Trophoblast cell (in vitro differentiated cells and primary cell): ENCODE results near the gene RPL15.
A peak's percentile ranks its signal among the peaks of the same experiment; 100 is the strongest.

Source experiments
- DNase-seq, 2 donors: peaks; one replicate each; pipeline ENCODE4 v3.0.0-alpha.2; 2016
- H2AFZ ChIP-seq: 2 replicates; pipeline ENCODE4 v1.6.1; 2013; ENCODE audit warnings: low read length, moderate library complexity, mild to moderate bottlenecking; ENCODE audit not compliant: insufficient read depth, poor library complexity
- H2AK5ac ChIP-seq: 2 replicates; pipeline ENCODE4 v1.6.1; 2013; ENCODE audit warnings: mild to moderate bottlenecking, low read length
- H2BK120ac ChIP-seq: 2 replicates; pipeline ENCODE4 v1.6.1; 2013; ENCODE audit warnings: low read length, mild to moderate bottlenecking, moderate library complexity; ENCODE audit not compliant: insufficient read depth, poor library complexity
- H2BK12ac ChIP-seq: 2 replicates; pipeline ENCODE4 v1.6.1; 2013; ENCODE audit warnings: mild to moderate bottlenecking, low read length, moderate library complexity
- H2BK5ac ChIP-seq: 2 replicates; pipeline ENCODE4 v1.6.1; 2013; ENCODE audit warnings: low read length, low read depth, moderate library complexity, mild to moderate bottlenecking; ENCODE audit not compliant: poor library complexity
- H3K14ac ChIP-seq: 2 replicates; pipeline ENCODE4 v1.6.1; 2013; ENCODE audit warnings: mild to moderate bottlenecking, low read length
- H3K18ac ChIP-seq: 2 replicates; pipeline ENCODE4 v1.6.1; 2013; ENCODE audit warnings: mild to moderate bottlenecking, low read length
- H3K23ac ChIP-seq: 2 replicates; pipeline ENCODE4 v1.6.1; 2013; ENCODE audit warnings: low read length
- H3K27ac ChIP-seq: 2 replicates; pipeline ENCODE4 v1.5.1; 2013; ENCODE audit warnings: low read depth, mild to moderate bottlenecking, inconsistent platforms, low read length, moderate library complexity
- H3K27me3 ChIP-seq: 2 replicates; pipeline ENCODE4 v1.6.1; 2013; ENCODE audit warnings: inconsistent platforms, mild to moderate bottlenecking, low read length, moderate library complexity; ENCODE audit not compliant: insufficient read depth
- H3K36me3 ChIP-seq, 2 experiments: 1 replicate in 1 of 2; 2 replicates in 1 of 2; pipeline ENCODE4 v1.6.1; 2013; ENCODE audit warnings: low read length in 2 of 2, mild to moderate bottlenecking in 2 of 2, moderate library complexity in 1 of 2; ENCODE audit not compliant: insufficient read depth in 2 of 2, control insufficient read depth in 1 of 2
- H3K4ac ChIP-seq: 2 replicates; pipeline ENCODE4 v1.6.1; 2013; ENCODE audit warnings: low read depth, mild to moderate bottlenecking, low read length, moderate library complexity
- H3K4me1 ChIP-seq, 2 experiments: 1 replicate in 1 of 2; 2 replicates in 1 of 2; pipeline ENCODE4 v1.6.1; 2013; ENCODE audit warnings: low read length in 2 of 2, mild to moderate bottlenecking in 2 of 2, moderate library complexity in 1 of 2; ENCODE audit not compliant: insufficient read depth in 2 of 2, control insufficient read depth in 1 of 2
- H3K4me2 ChIP-seq: 2 replicates; pipeline ENCODE4 v1.6.1; 2013; ENCODE audit warnings: inconsistent platforms, mild to moderate bottlenecking, low read length, moderate library complexity
- H3K4me3 ChIP-seq: 2 replicates; pipeline ENCODE4 v1.5.1; 2013; ENCODE audit warnings: mild to moderate bottlenecking, low read depth, low read length, inconsistent platforms
- H3K79me1 ChIP-seq: one replicate; pipeline ENCODE4 v1.6.1; 2013; ENCODE audit warnings: low read length
- H3K79me2 ChIP-seq: 2 replicates; pipeline ENCODE4 v1.6.1; 2013; ENCODE audit warnings: low read length, mild to moderate bottlenecking; ENCODE audit not compliant: control insufficient read depth, insufficient read depth, poor library complexity
- H3K9ac ChIP-seq: 2 replicates; pipeline ENCODE4 v1.6.1; 2013; ENCODE audit warnings: mild to moderate bottlenecking, low read length
- H3K9me3 ChIP-seq: 2 replicates; pipeline ENCODE4 v1.6.1; 2013; ENCODE audit warnings: low read depth, mild to moderate bottlenecking, control low read depth, inconsistent platforms, low read length; ENCODE audit not compliant: insufficient read depth
- H4K12ac ChIP-seq: 2 replicates; pipeline ENCODE4 v1.6.1; 2013; ENCODE audit warnings: low read depth, mild to moderate bottlenecking, low read length, moderate library complexity
- H4K8ac ChIP-seq: 2 replicates; pipeline ENCODE4 v1.6.1; 2013; ENCODE audit warnings: low read depth, mild to moderate bottlenecking, low read length, moderate library complexity
- H4K91ac ChIP-seq: one replicate; pipeline ENCODE4 v1.6.1; 2013; ENCODE audit warnings: low read depth, mild to moderate bottlenecking, low read length, moderate library complexity
- WGBS: extraction: QIAGEN DNeasy Blood & Tissue Kit; methylation state at CpG from one replicate; pipeline ENCODE4 v1.1.7; 2013; ENCODE audit warnings: missing lambda C conversion rate; ENCODE audit not compliant: insufficient read length, insufficient coverage; ENCODE audit errors: extremely low coverage; 5-methylcytosine and 5-hydroxymethylcytosine counted together

The RPL15 gene

DNA sequence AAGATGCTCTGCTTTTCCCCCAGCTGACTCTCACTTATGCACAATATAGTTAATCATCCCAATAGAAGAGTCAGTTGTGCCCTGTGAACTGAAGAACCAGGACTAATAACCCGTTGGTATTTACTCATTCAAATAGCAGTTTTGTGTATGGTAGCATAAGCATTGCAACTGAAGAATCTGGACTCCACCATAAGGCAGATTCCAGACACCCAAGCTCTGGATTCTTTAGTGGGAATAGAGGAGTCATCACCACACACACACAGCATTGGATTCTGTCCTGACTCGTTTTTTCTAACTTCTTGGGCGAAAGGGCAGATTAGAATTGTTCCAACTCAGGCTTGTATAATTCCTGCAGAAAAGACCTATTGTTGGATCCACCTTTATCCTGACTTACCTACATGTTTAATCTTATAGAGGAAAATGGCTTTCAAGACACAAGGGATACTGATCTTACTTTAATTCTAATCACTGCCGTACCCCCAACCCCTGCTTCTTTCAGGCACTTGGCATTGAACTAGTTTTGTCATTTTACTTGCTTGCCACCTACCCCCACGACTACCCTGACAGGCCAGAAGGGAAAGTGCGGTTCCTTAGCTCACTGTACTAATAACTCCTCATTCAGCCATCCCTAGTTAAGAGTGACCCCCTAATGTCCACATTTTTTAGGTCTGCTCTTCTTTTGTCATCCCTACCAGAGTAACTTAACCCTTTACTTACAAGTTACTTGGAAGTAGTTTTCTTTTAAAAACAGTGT is 42.4 kb upstream of the RPL15 start:
- no peaks in the 10 kb centered on the region for H3K79me2 ChIP-seq
- no peak overlapping the region for H3K23ac ChIP-seq

DNA sequence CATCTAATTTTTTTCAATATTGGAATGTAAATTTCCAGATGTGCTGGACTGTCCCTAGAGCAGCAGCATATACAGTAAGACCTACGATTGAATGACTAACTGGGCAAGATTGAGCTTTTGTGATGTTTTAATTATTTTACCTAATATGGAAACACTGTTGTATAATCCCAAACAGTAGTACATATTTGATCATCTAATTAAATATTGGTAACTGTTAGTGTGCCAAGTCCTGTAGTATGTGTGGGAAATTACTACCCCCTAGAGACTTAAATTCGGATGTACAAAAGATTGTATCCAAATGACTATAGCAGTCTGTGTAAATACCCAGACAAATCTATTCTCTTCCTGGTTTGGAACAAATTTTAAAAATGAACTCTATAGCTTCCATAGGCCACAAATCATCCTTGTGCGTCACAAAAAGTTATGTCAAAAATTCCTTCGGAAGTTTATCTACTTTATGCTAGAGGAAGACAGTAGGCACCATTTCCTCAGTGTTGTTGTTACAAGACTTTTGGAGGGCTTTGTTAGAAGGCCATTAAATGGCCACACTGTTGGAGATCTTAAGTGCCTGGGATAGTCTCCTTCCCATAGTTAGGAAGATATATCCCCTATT is 41.7 kb upstream of the RPL15 start:
- Histone ChIP-seq H4K12ac (no peak overlapping the region), H2BK120ac (no peak overlapping the region), H4K8ac (no peak overlapping the region), H3K14ac (no peak overlapping the region), H2BK12ac (no peak overlapping the region), H3K18ac (no peak overlapping the region), H3K79me1 (no peaks in the 10 kb centered on the region), H2AFZ (no peak overlapping the region), H3K4me1 (peaks cover 0 to 6% of the 10 kb centered on the region in 2 experiments), H3K9ac (no peak overlapping the region), H2BK5ac (no peak overlapping the region), H2AK5ac (no peak overlapping the region), H3K27me3 (no peaks in the 10 kb centered on the region), H3K27ac (no peak overlapping the region), H3K36me3 (peaks cover 2% of the 10 kb centered on the region in 2 experiments), H3K4me2 (no peak overlapping the region), H4K91ac (no peak overlapping the region), H3K23ac (no peak overlapping the region), H3K9me3 (no peaks in the 10 kb centered on the region), H3K4ac (no peak overlapping the region), H3K79me2 (no peaks in the 10 kb centered on the region), H3K4me3 (no peak overlapping the region)
- peak; percentile 18 to 84 for DNase-seq
- no CpG with 5 or more reads among the region's 4 CpGs for WGBS

More for the DNA sequence above, 42.4 kb upstream of the RPL15 start:
- peaks cover 0 to 6% of the 10 kb centered on the region in 2 experiments for H3K4me1 ChIP-seq
- H3K27ac ChIP-seq: no peak overlapping the region
- H3K4me2 ChIP-seq: no peak overlapping the region
- no peak overlapping the region for H3K4me3 ChIP-seq
- WGBS: no CpG with 5 or more reads among the region's 6 CpGs
- no peak overlapping the region for H4K12ac ChIP-seq
- H2AFZ ChIP-seq: no peak overlapping the region
- H4K91ac ChIP-seq: no peak overlapping the region
- peaks cover 1 to 2% of the 10 kb centered on the region in 2 experiments for H3K36me3 ChIP-seq
- DNase-seq: peak; percentile 77 to 93
- H3K9me3 ChIP-seq: no peaks in the 10 kb centered on the region
- no peak overlapping the region for H2AK5ac ChIP-seq
- no peak overlapping the region for H2BK5ac ChIP-seq
- H2BK12ac ChIP-seq: no peak overlapping the region
- H3K4ac ChIP-seq: no peak overlapping the region
- no peaks in the 10 kb centered on the region for H3K27me3 ChIP-seq
- no peak overlapping the region for H3K18ac ChIP-seq
- H3K14ac ChIP-seq: no peak overlapping the region
- H3K79me1 ChIP-seq: no peaks in the 10 kb centered on the region
- H3K9ac ChIP-seq: no peak overlapping the region
- no peak overlapping the region for H2BK120ac ChIP-seq
- H4K8ac ChIP-seq: no peak overlapping the region

DNA sequence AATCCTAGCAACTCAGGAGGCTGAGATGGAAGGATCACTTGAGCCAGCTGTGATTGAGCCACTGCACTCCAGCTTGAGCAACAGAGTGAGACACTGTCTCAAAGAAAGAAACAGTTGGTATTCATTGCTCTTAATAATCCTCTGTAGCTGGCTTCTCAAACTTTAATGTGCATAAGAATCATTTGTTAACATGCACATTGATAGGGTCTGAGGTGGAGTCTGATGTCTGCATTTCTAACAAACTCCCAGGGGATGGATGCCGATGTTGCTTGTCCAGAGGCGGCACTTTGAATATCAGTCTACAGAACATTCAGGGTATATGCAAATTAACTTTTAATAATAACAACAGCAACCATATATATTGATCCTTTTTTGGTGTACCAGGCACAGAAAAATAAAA is 40.0 kb upstream of the RPL15 start:
- Histone ChIP-seq H4K91ac (no peak overlapping the region), H3K4me3 (no peak overlapping the region), H3K27ac (no peak overlapping the region), H2AFZ (no peak overlapping the region), H2BK5ac (no peak overlapping the region), H2AK5ac (no peak overlapping the region), H4K8ac (no peak overlapping the region), H3K23ac (no peak overlapping the region), H2BK12ac (no peak overlapping the region), H4K12ac (no peak overlapping the region), H3K79me2 (no peaks in the 10 kb centered on the region), H3K4me2 (no peak overlapping the region), H3K14ac (no peak overlapping the region), H3K18ac (no peak overlapping the region), H3K9me3 (peaks cover 2% of the 10 kb centered on the region), H3K4ac (no peak overlapping the region), H3K79me1 (no peaks in the 10 kb centered on the region), H3K4me1 (peaks cover 0 to 6% of the 10 kb centered on the region in 2 experiments), H3K9ac (no peak overlapping the region), H3K27me3 (no peaks in the 10 kb centered on the region), H3K36me3 (peaks cover 4 to 6% of the 10 kb centered on the region in 2 experiments), H2BK120ac (no peak overlapping the region)
- WGBS: no CpG with 5 or more reads among the region's 2 CpGs
- no peak for DNase-seq

DNA sequence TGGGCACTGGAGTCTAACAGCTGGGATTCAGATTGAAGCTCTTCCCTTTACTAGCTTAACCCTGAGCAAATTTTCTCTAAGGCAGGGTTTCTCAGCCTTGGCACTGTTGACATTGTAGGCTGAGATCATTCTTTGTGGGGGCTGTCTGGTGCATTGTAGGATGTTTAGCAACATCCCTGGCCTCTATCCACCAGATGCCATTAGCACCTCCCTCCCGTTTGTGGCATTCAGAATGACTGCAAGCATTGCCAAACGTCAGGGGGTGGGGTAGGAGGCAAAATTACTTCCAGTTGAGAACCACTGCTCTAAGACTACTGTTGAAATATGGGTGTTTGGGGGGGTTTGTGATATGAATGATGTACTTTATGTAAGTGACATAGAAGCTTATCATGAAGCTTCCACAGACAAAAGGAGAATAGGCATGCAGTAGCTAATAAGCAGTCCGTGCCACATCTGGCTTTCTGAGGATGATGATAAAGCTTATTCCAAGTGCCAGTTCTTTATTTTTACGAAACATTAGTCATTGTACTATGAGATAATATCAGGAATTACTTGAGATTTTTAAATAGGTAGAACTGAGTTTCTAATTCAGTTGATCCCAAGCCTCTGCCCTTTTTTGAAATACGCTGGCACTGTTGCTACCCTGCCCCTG is 39.5 kb upstream of the RPL15 start:
- H2BK12ac ChIP-seq: no peak overlapping the region
- no peak overlapping the region for H3K4me2 ChIP-seq
- peaks cover 7 to 8% of the 10 kb centered on the region in 2 experiments for H3K36me3 ChIP-seq
- no peak overlapping the region for H3K18ac ChIP-seq
- DNase-seq: peak in 1 of 2 donors; percentile 26
- no CpG with 5 or more reads among the region's 5 CpGs for WGBS
- peaks cover 0 to 6% of the 10 kb centered on the region in 2 experiments for H3K4me1 ChIP-seq
- H2BK120ac ChIP-seq: no peak overlapping the region
- H3K9ac ChIP-seq: no peak overlapping the region
- H4K8ac ChIP-seq: no peak overlapping the region
- no peaks in the 10 kb centered on the region for H3K79me2 ChIP-seq
- no peak overlapping the region for H3K4ac ChIP-seq
- H3K27me3 ChIP-seq: no peaks in the 10 kb centered on the region
- H4K91ac ChIP-seq: no peak overlapping the region
- H3K23ac ChIP-seq: no peak overlapping the region
- no peak overlapping the region for H2BK5ac ChIP-seq
- no peaks in the 10 kb centered on the region for H3K79me1 ChIP-seq
- H4K12ac ChIP-seq: no peak overlapping the region
- no peak overlapping the region for H3K14ac ChIP-seq
- no peak overlapping the region for H2AFZ ChIP-seq
- no peak overlapping the region for H3K27ac ChIP-seq
- H3K4me3 ChIP-seq: no peak overlapping the region
- H3K9me3 ChIP-seq: peaks cover 2% of the 10 kb centered on the region
- H2AK5ac ChIP-seq: no peak overlapping the region
